Measurements from ENCODE around the gene MST1R. TPM values are rescaled to one million over a fixed set of nuclear protein-coding genes. Genes with fewer than 3 reads are reported as not detected.

MST1R gene
- total and polyA plus RNA-seq, 2 experiments from 2014 or later, result 3.7 to 3.9 TPM

GRCh38 chr3:49942651-49943050 lies 39.0 kb upstream of the MST1R start:
- Histone ChIP-seq H3K27ac (ENCODE audit: low read depth) (no peak overlapping the region), H3F3A (replicated peaks; ENCODE audit: low read depth) (peaks cover 4% of the 10 kb centered on the region; the same call in 1 of the 2 replicates), H3K79me2 (replicated peaks; ENCODE audit: insufficient read depth) (peaks cover 73% of the 10 kb centered on the region), H3K36me3 (ENCODE audit: insufficient read depth) (peaks cover 3% of the 10 kb centered on the region; the same call in 1 of the 2 replicates), H3K27me3 (ENCODE audit: insufficient read depth) (no peaks in the 10 kb centered on the region), H3K4me3 (no peak overlapping the region), H3K4me2 (no peak overlapping the region), H2AFZ (no peak overlapping the region), H3K9me2 (ENCODE audit: insufficient read depth) (no peaks in the 10 kb centered on the region), H3K4me1 (ENCODE audit: insufficient read depth) (no peaks in the 10 kb centered on the region), H4K20me1 (replicated peaks; ENCODE audit: insufficient read depth) (peaks cover 42% of the 10 kb centered on the region)
- DNase-seq (ENCODE audit: low spot score) (no peak), ATAC-seq (no peak)
- TF ChIP-seq ZNF331 (CRISPR knock-in tag; IDR thresholded peaks at IDR 0.05; ENCODE audit: low read depth) (no peak), JUNB (IDR thresholded peaks at IDR 0.05; ENCODE audit: unreplicated experiment) (no peak), STAT1 (IDR thresholded peaks at IDR 0.05; ENCODE audit: unreplicated experiment) (no peak), EZH2 (IDR thresholded peaks at IDR 0.05; ENCODE audit: low read depth, unreplicated experiment) (no peak), POLR2AphosphoS5 (IDR thresholded peaks at IDR 0.05; ENCODE audit: low read depth) (no peak), CTCF (conservative IDR thresholded peaks at IDR 0.05; ENCODE audit: low read depth in 2 of 2) (no peak), REST (IDR thresholded peaks at IDR 0.05; ENCODE audit: unreplicated experiment) (no peak), CREB1 (CRISPR knock-in tag; IDR thresholded peaks at IDR 0.05; ENCODE audit: low read depth) (no peak), ZNF114 (CRISPR knock-in tag; IDR thresholded peaks at IDR 0.05) (no peak), ETS1 (IDR thresholded peaks at IDR 0.05) (no peak), EZH2phosphoT487 (IDR thresholded peaks at IDR 0.05; ENCODE audit: unreplicated experiment) (no peak), NANOG (IDR thresholded peaks at IDR 0.05; ENCODE audit: borderline replicate concordance) (no peak), ZNF462 (CRISPR knock-in tag; IDR thresholded peaks at IDR 0.05) (no peak)
- Mint-ChIP-seq H3K4me3 (no peak overlapping the region), H3K4me1 (no peaks in the 10 kb centered on the region), H3K27me3 (ENCODE audit: insufficient read depth, low read depth, poor library complexity) (peaks cover 14% of the 10 kb centered on the region), H3K36me3 (ENCODE audit: low read depth) (peaks cover 22% of the 10 kb centered on the region), H3K27ac (no peak overlapping the region), H3K9me3 (no peaks in the 10 kb centered on the region)
